ENCODE data around the gene METTL25B. TPM values are rescaled to one million over a fixed set of nuclear protein-coding genes. Genes with fewer than 3 reads are reported as not detected.

The METTL25B gene
- total and polyA plus RNA-seq, 2 donors (not counting 3 experiments of a cell fraction or from before 2014, with no cell fraction given) = 12.8 to 15.0 TPM

GRCh38 chr1:156703741-156704140 lies 24.5 kb upstream of the METTL25B start:
- Histone ChIP-seq H3K4me2 (ENCODE audit: insufficient read depth, low read length) (no peak overlapping the region), H2AFZ (ENCODE audit: low read depth, low read length) (no peak overlapping the region), H3K9me1 (replicated peaks; ENCODE audit: control insufficient read depth, extremely low read depth, insufficient read depth, low read length) (no peaks in the 10 kb centered on the region), H3K9ac (replicated peaks; ENCODE audit: extremely low read depth, insufficient read depth, low read length) (no peak overlapping the region), H3K79me2 (ENCODE audit: control insufficient read depth, insufficient read depth, low read length) (no peaks in the 10 kb centered on the region), H3K27ac (ENCODE audit: insufficient read depth, low read depth, low read length) (no peak overlapping the region), H3K27me3 (ENCODE audit: control insufficient read depth in 2 of 2, insufficient read depth in 2 of 2, low read length in 2 of 2) (peaks cover 0 to 3% of the 10 kb centered on the region in 2 experiments), H3K9me3 (replicated peaks; ENCODE audit: control insufficient read depth, insufficient read depth, low read length) (no peaks in the 10 kb centered on the region), H4K20me1 (replicated peaks; ENCODE audit: control insufficient read depth, extremely low read depth, insufficient read depth, low read length) (no peaks in the 10 kb centered on the region), H3K36me3 (ENCODE audit: control insufficient read depth in 2 of 2, extremely low read depth in 1 of 2, insufficient read depth in 2 of 2, low read length in 2 of 2) (no peaks in the 10 kb centered on the region), H3K4me3 (replicated peaks in 1 of 3; ENCODE audit: insufficient read depth in 1 of 3, low read depth in 1 of 3, low read length in 3 of 3) (no peak overlapping the region), H3K4me1 (ENCODE audit: control insufficient read depth, extremely low read depth, insufficient read depth, low read length) (peaks cover 19% of the 10 kb centered on the region)
- CTCF ChIA-PET = interaction anchor here (1.0 to 15.5 kb wide), 5 partner anchors 14 to 76 kb away, joined by 3 to 453 read pairs (median 5); partner anchors contain the start of gene NES
- FAIRE-seq (no peak), DNase-seq (ENCODE audit: low read depth, low spot score) (no peak)
- TF ChIP-seq MYC (IDR thresholded peaks at IDR 0.05; ENCODE audit: low read depth, low read length) = no peak
- TF ChIP-seq POLR2A (IDR thresholded peaks at IDR 0.05; ENCODE audit: low read depth, low read length) = no peak
- no peak for TF ChIP-seq JUN (IDR thresholded peaks at IDR 0.05; ENCODE audit: borderline replicate concordance, insufficient read depth, insufficient read length, low read depth)
- TF ChIP-seq FOS (IDR thresholded peaks at IDR 0.05; ENCODE audit: borderline replicate concordance, insufficient read depth, low read length) = no peak
- BruUV-seq (replicated peaks) = no TSS peak
- dilution Hi-C loops (cut with MboI; ENCODE audit: extremely low pct_ligation_motif_present, low sequenced_read_pairs) (no loop called here), intact Hi-C loops (cut with micrococcal nuclease) (no loop called here)
- POLR2A ChIA-PET = no interaction called here

- no peak overlapping the region for H3K9ac ChIP-seq (replicated peaks; ENCODE audit: extremely low read depth, insufficient read depth, low read length)
- no peak overlapping the region for H2AFZ ChIP-seq (ENCODE audit: low read depth, low read length)
- H3K79me2 ChIP-seq (ENCODE audit: control insufficient read depth, insufficient read depth, low read length) = no peaks in the 10 kb centered on the region
- intact Hi-C loops (cut with micrococcal nuclease) = no loop called here
- H4K20me1 ChIP-seq (replicated peaks; ENCODE audit: control insufficient read depth, extremely low read depth, insufficient read depth, low read length) = no peaks in the 10 kb centered on the region
- no peak for TF ChIP-seq JUN (IDR thresholded peaks at IDR 0.05; ENCODE audit: borderline replicate concordance, insufficient read depth, insufficient read length, low read depth)
- no peak for TF ChIP-seq EZH2 (IDR thresholded peaks at IDR 0.05; ENCODE audit: borderline replicate concordance, low read depth, low read length, severe bottlenecking)
- no peak for TF ChIP-seq GATA2 (IDR thresholded peaks at IDR 0.05; ENCODE audit: insufficient read depth, insufficient read length, low read depth, low read length)
- TF ChIP-seq FOS (IDR thresholded peaks at IDR 0.05; ENCODE audit: borderline replicate concordance, insufficient read depth, low read length) = no peak
- TF ChIP-seq MAX (IDR thresholded peaks at IDR 0.05; ENCODE audit: insufficient read depth, insufficient read length) = no peak
- TF ChIP-seq MYC (IDR thresholded peaks at IDR 0.05; ENCODE audit: low read depth, low read length) = no peak
- TF ChIP-seq POLR2A (IDR thresholded peaks at IDR 0.05; ENCODE audit: low read depth, low read length) = no peak
- no peak for TF ChIP-seq CTCF (IDR thresholded peaks at IDR 0.05; ENCODE audit: extremely low read depth in 1 of 2, insufficient read depth in 1 of 2, low read depth in 1 of 2, low read length in 2 of 2)
- no peak for TF ChIP-seq POLR2AphosphoS5 (IDR thresholded peaks at IDR 0.05; ENCODE audit: insufficient read depth, low read depth, low read length)
- no peak overlapping the region for H3K27ac ChIP-seq (ENCODE audit: insufficient read depth, low read depth, low read length)
- H3K27me3 ChIP-seq (ENCODE audit: control insufficient read depth in 2 of 2, insufficient read depth in 2 of 2, low read length in 2 of 2) = peaks cover 0 to 3% of the 10 kb centered on the region in 2 experiments
- POLR2A ChIA-PET = interaction anchor here (0.8 kb wide), 1 partner anchor 15 kb away, joined by 3 read pairs; no protein-coding TSS in a partner anchor
- CTCF ChIA-PET = interaction anchor here (1.0 to 15.5 kb wide), 6 partner anchors 15 to 80 kb away, joined by 3 to 453 read pairs (median 14); partner anchors contain the start of gene NES
- dilution Hi-C loops (cut with MboI; ENCODE audit: extremely low pct_ligation_motif_present, low sequenced_read_pairs) = no loop called here
- H3K4me2 ChIP-seq (ENCODE audit: insufficient read depth, low read length) = no peak overlapping the region
- H3K9me1 ChIP-seq (replicated peaks; ENCODE audit: control insufficient read depth, extremely low read depth, insufficient read depth, low read length) = no peaks in the 10 kb centered on the region
- DNase-seq (ENCODE audit: low read depth, low spot score) (no peak), FAIRE-seq (no peak)
- peaks cover 19% of the 10 kb centered on the region for H3K4me1 ChIP-seq (ENCODE audit: control insufficient read depth, extremely low read depth, insufficient read depth, low read length)
- no peak overlapping the region for H3K4me3 ChIP-seq (replicated peaks in 1 of 3; ENCODE audit: insufficient read depth in 1 of 3, low read depth in 1 of 3, low read length in 3 of 3)
- no peaks in the 10 kb centered on the region for H3K9me3 ChIP-seq (replicated peaks; ENCODE audit: control insufficient read depth, insufficient read depth, low read length)
- no peaks in the 10 kb centered on the region for H3K36me3 ChIP-seq (ENCODE audit: control insufficient read depth in 2 of 2, extremely low read depth in 1 of 2, insufficient read depth in 2 of 2, low read length in 2 of 2)
- BruUV-seq (replicated peaks) = no TSS peak
These were observed 24.0 kb upstream of the METTL25B start for GRCh38 chr1:156704166-156704711.

Measured in endothelial cell of umbilical vein (primary cell).